RWPE2 (cell line): ENCODE data around the gene SLC7A4.

Experiments
- ATAC-seq: fragments of 200-7000 bp; cut with Tn5 transposase; 3 replicates; pipeline ENCODE4 v1.9.1; 2021; ENCODE audit warnings: low read depth
- DNase-seq: peaks from one replicate; pipeline ENCODE4 v3.0.0-alpha.2; 2020; ENCODE audit warnings: low spot score
- H3K27ac ChIP-seq: fragments of 450-650 bp; 2 replicates; pipeline ENCODE4 v1.5.1; 2017; ENCODE audit warnings: mild to moderate bottlenecking; ENCODE audit not compliant: poor library complexity, severe bottlenecking
- H3K27me3 ChIP-seq: fragments of 250-450 bp; sonication (Bioruptor Pico); 2 replicates; pipeline ENCODE4 v1.5.1; 2021; ENCODE audit warnings: mild to moderate bottlenecking, moderate library complexity; ENCODE audit not compliant: insufficient read depth, poor library complexity, severe bottlenecking
- H3K36me3 ChIP-seq: fragments of 250-450 bp; sonication (Bioruptor Pico); 2 replicates; pipeline ENCODE4 v1.5.1; 2020; ENCODE audit warnings: low read depth, mild to moderate bottlenecking, moderate library complexity
- H3K4me1 ChIP-seq: fragments of 250-450 bp; sonication (Bioruptor Pico); 2 replicates; pipeline ENCODE4 v1.5.1; 2021; ENCODE audit warnings: mild to moderate bottlenecking, moderate library complexity; ENCODE audit not compliant: insufficient read depth, poor library complexity, severe bottlenecking
- H3K4me3 ChIP-seq: fragments of 250-450 bp; sonication (Bioruptor Pico); 2 replicates; pipeline ENCODE4 v1.5.1; 2021; ENCODE audit warnings: mild to moderate bottlenecking, moderate library complexity; ENCODE audit not compliant: severe bottlenecking
- H3K9me3 ChIP-seq: fragments of 250-450 bp; sonication (Bioruptor Pico); 2 replicates; pipeline ENCODE4 v1.5.1; 2021; ENCODE audit warnings: mild to moderate bottlenecking, moderate library complexity; ENCODE audit not compliant: severe bottlenecking
- TF ChIP-seq, protein P1 (sequence below): fragments of 450-650 bp; IDR thresholded peaks from one replicate; pipeline ENCODE4 v1.5.1; 2017; ENCODE audit warnings: mild to moderate bottlenecking, moderate library complexity; ENCODE audit not compliant: poor library complexity, severe bottlenecking

Gene SLC7A4

DNA sequence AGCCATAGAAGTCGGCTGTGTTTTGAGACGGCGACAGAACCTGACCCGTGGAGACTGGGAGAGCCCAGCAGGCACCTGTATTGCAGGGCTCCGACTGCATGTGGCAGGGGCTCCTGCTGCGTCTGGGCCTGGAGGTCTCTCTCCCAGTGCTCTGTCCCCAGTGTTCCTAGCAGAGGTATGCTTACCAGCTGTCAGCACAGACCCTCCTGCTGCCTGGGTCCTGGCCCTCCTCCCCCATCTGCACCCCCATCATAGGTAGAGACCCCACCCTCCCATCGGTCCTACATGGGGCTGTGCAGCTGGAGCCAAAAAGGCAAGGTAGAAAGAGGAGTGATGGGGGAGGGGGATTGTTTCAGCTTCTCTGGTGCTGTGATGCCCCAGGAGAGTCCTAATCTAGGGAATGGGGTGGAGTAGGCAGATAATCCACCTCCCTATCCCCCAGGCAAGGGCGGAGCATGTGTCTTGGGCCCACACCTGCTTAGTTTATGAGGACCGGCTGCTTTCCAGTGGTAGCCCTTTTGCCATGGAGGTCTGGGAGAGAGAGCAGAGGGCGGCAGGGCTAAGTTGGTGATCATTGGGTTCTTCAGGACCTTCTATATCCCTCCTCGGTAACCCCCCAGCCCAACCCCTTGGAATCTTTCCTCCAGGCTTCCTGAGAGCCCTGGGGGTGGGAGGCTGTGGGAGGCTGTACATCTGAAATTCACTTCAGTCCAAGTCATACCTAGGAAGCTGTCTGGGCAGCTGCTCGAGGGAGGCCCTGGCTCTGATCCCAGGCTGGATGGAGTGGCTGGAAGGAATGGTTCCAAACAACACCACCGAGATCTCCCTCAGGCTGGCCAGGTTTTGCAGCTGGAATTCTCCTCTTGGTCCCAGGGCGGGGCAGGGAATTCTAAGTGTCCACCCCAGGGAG is 5.3 kb downstream of the SLC7A4 start:
- ATAC-seq: peak; percentile 67
- Histone ChIP-seq H3K36me3 (no peaks in the 10 kb centered on the region), H3K4me1 (peaks cover 30% of the 10 kb centered on the region), H3K9me3 (no peaks in the 10 kb centered on the region), H3K27ac (peak overlapping the region; percentile 59), H3K4me3 (no peak overlapping the region), H3K27me3 (no peaks in the 10 kb centered on the region)
- TF ChIP-seq, protein P1, sequence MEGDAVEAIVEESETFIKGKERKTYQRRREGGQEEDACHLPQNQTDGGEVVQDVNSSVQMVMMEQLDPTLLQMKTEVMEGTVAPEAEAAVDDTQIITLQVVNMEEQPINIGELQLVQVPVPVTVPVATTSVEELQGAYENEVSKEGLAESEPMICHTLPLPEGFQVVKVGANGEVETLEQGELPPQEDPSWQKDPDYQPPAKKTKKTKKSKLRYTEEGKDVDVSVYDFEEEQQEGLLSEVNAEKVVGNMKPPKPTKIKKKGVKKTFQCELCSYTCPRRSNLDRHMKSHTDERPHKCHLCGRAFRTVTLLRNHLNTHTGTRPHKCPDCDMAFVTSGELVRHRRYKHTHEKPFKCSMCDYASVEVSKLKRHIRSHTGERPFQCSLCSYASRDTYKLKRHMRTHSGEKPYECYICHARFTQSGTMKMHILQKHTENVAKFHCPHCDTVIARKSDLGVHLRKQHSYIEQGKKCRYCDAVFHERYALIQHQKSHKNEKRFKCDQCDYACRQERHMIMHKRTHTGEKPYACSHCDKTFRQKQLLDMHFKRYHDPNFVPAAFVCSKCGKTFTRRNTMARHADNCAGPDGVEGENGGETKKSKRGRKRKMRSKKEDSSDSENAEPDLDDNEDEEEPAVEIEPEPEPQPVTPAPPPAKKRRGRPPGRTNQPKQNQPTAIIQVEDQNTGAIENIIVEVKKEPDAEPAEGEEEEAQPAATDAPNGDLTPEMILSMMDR: no peak
- DNase-seq: no peak

DNA sequence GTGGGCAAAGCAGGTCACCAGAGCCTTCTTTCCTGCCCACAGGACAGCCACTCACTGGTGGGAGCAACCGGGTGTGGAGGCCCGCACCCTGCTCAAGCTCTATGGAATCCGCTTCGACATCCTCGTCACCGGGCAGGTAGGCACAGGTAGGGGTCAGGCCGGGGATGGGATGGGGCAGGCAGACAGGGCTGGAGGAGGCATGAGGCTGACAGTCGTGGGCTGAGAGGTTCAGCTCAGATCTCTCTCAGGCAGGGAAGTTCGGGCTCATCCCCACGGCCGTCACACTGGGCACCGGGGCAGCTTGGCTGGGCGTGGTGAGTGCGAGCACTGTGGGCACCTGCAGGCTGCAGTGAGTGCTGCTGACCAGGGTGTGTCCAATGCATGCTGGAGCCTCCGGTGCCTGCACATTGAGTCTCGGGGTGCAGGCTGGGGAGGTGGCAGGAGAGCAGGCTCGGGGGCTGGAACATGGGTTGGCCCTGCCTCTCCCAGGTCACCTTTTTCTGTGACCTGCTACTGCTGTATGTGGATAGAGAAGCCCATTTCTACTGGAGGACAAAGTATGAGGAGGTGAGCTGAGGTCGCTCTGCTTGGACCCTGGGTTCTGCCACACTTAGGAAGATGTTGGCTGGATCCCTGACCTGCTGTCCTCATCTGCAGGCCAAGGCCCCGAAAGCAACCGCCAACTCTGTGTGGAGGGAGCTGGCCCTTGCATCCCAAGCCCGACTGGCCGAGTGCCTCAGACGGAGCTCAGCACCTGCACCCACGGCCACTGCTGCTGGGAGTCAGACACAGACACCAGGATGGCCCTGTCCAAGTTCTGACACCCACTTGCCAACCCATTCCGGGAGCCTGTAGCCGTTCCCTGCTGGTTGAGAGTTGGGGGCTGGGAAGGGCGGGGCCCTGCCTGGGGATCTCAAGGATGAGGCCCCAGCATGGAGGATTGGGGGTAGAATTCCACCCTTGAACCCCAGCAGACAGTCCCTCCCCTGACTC is 6.3 kb downstream of the SLC7A4 start:
- Histone ChIP-seq H3K4me3 (no peak overlapping the region), H3K27ac (peak overlapping the region; percentile 59), H3K4me1 (peaks cover 30% of the 10 kb centered on the region), H3K9me3 (no peaks in the 10 kb centered on the region), H3K36me3 (no peaks in the 10 kb centered on the region), H3K27me3 (no peaks in the 10 kb centered on the region)
- peak; percentile 62 for DNase-seq
- TF ChIP-seq, protein P1: no peak
- ATAC-seq: peak; percentile 57

DNA sequence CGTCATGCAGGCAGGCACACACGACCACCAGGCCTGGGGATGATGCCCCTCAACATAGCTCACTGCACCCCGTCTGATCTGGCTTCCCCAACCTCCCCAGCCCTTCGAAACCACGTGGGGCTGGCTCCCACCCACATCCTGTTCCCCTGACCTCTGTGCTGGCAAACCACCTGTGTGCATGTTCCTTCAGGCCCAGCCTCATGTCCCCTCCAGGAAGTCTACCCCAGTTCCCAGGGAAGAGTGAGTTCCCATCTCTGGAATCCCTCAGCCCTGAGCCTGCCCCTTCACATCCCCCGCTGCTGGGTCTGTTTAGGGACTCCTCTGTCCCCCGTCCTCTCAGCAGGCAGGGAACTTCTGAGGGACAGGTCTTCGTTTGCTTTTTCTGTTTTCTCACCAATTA is 7.1 kb downstream of the SLC7A4 start:
- Histone ChIP-seq H3K4me1 (peaks cover 30% of the 10 kb centered on the region), H3K9me3 (no peaks in the 10 kb centered on the region), H3K36me3 (no peaks in the 10 kb centered on the region), H3K27me3 (no peaks in the 10 kb centered on the region), H3K4me3 (no peak overlapping the region), H3K27ac (peak overlapping the region; percentile 59)
- TF ChIP-seq, protein P1: no peak
- DNase-seq: peak; percentile 51
- peak; percentile 18; the same call in 1 of the 3 replicates for ATAC-seq

DNA sequence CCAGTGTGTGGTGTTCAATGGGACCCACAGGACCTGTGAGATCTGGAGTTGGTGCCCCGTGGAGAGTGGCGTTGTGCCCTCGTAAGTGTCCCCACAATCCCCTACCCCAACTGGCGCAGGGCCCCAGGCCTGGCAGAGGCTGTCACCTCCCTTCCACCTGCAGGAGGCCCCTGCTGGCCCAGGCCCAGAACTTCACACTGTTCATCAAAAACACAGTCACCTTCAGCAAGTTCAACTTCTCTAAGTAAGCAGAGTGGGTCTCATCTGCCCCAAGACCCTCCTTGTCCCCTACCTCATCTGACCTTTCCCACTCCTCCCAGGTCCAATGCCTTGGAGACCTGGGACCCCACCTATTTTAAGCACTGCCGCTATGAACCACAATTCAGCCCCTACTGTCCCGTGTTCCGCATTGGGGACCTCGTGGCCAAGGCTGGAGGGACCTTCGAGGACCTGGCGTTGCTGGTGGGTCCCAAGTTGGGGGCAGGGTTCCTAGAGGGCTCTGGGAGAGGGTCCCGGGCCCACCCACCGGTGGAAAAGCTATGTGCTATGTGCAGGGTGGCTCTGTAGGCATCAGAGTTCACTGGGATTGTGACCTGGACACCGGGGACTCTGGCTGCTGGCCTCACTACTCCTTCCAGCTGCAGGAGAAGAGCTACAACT is 9.3 kb downstream of the SLC7A4 start:
- H3K4me3 ChIP-seq: no peak overlapping the region
- no peak overlapping the region for H3K27ac ChIP-seq
- H3K36me3 ChIP-seq: no peaks in the 10 kb centered on the region
- no peaks in the 10 kb centered on the region for H3K27me3 ChIP-seq
- ATAC-seq (no peak), DNase-seq (no peak)
- H3K4me1 ChIP-seq: peaks cover 30% of the 10 kb centered on the region
- TF ChIP-seq, protein P1: no peak
- no peaks in the 10 kb centered on the region for H3K9me3 ChIP-seq
